Hematopoietic multipotent progenitor cell treated with erythropoietin and hydrocortisone succinate and interleukin-3 and kit ligand, for 8 days (in vitro differentiated cells): ENCODE results near the gene DOCK1.

Source experiments
- DNase-seq: peaks from one replicate; pipeline ENCODE4 v3.0.0-alpha.2; 2015

DOCK1 gene

DNA sequence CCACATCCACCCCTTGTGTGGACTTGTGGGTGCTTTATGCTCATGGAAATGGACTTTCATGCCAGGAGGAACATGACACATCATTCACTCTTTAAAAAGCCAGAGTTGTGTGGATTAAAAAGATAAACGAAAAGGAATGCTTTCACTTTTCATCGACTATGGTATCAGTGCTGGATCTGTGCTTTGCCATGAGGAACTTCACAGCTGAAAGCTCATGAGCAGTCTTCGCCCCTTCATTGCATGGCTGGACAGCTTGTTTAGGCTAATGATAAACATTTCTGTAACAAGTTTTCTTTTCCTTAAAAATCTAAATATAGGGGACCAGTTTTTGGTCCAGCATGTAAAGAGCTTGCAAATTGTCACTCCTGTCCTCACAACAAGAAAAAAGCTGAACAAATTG lies 470.2 kb downstream of the DOCK1 start:
- DNase-seq, result no peak

- DNase-seq, result no peak
Observed at GRCh38 chr10:127376071-127376470, 470.8 kb downstream of the DOCK1 start.

GRCh38 chr10:127378628-127379027 lies 473.4 kb downstream of the DOCK1 start:
- no peak for DNase-seq

- no peak for DNase-seq
Observed at GRCh38 chr10:127384532-127384931, 479.3 kb downstream of the DOCK1 start.

- DNase-seq, result no peak
Observed at GRCh38 chr10:127385066-127385465, 479.8 kb downstream of the DOCK1 start.

GRCh38 chr10:127386606-127387327 lies 481.5 kb downstream of the DOCK1 start:
- no peak for DNase-seq

GRCh38 chr10:127391875-127392274 lies 486.6 kb downstream of the DOCK1 start:
- no peak for DNase-seq

GRCh38 chr10:127392351-127393235 lies 487.4 kb downstream of the DOCK1 start:
- no peak for DNase-seq

DNA sequence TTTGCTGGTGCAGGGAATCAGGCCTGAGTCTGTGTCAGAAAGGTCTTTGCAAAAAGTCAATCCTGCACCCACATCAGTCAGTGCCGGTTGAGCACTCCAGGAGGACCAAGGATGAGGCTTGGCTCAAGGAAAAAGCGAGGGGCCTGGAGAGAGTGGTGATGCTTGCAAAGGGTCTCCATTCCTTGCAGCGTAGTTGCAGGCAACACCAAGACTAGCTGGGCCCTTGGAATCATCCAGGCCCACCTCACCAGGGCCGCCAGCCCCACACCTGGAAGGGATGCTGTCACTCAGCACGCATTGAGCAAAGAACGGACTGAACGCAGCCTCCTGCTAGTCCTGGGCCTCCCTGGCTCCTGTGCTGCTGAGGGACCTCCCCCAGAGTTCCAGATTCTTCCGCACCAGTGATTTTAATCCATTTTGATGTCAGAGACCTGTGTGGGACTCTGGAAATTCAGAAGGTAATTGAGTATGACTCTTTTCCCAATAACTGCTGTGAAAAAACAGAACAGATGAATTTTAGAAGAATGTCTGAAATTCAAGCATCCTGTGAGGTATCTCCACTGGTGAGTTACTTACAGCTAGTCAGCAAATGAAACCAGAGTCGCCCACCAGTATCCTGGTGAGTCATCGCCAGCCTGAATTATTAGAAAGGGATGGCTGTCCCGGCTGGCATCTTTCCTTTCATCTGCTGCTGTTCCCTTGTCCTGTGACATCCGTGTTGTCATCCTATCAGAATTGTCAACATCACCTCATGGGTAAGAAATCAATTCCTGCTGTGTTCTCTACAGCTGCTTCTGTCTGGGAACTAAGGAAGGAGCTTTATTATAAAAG lies 493.1 kb downstream of the DOCK1 start:
- no peak for DNase-seq

- no peak for DNase-seq
Observed at GRCh38 chr10:127398971-127399365, 493.7 kb downstream of the DOCK1 start.

DNA sequence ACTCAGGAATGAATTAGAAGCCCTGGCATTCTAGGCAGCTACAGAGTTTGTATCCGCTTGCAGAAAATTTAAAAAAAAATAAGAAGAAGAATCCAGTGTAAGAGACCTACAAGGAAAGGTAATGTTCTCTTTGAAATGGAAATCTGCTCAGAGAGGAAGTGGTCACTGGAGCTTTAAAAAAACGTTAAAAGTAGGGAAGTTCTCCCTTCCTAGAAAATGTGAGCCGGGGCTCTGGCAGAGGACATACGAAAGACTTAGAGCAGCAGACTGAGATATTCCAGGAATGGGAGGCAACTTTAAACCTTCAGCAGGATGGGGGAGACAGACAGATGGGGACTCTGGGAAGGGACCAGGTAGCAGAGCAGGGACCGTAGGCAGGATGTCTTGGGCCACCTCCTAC lies 494.4 kb downstream of the DOCK1 start:
- DNase-seq, result no peak

DNA sequence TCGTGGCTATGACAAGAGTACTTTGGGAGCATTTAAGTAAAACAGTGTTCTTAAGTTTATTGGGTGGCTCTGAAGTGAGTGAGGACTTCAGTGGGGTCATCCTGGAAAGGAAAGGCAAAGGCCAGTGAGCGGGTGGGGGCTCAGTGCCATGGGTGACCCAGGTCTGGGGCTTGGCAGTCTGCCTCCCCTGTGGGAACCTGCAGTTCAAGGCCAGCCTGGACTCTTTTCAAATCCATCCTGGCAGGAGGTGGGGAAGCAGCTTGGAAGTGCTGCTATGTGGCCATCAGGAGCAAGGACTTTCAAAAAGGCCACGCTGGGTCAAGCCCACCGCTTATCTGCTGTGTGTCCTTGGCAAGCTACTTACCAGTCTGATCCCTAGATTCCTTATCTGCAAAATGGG lies 495.0 kb downstream of the DOCK1 start:
- DNase-seq, result no peak

- DNase-seq, result no peak
Observed at GRCh38 chr10:127402596-127403409, 497.6 kb downstream of the DOCK1 start.

DNA sequence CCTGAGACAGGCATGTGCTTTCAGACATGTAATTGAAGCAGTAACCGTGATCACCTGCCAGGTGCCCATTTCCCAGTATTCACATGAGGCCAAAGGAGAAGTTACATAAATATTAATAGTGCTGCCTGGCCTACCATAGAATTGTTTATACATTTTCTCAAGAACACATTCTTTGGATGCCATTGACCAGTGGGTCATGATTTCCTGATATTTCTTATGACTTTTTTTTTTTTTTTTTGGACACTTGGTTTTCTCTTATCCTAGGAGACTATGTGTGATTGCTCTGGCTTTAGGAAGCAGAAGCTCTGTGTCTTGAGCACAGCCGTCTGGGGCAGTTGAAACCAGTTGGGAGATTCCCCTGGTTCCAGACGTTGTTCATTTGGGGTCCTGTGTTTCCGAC lies 500.0 kb downstream of the DOCK1 start:
- DNase-seq, result no peak

DNA sequence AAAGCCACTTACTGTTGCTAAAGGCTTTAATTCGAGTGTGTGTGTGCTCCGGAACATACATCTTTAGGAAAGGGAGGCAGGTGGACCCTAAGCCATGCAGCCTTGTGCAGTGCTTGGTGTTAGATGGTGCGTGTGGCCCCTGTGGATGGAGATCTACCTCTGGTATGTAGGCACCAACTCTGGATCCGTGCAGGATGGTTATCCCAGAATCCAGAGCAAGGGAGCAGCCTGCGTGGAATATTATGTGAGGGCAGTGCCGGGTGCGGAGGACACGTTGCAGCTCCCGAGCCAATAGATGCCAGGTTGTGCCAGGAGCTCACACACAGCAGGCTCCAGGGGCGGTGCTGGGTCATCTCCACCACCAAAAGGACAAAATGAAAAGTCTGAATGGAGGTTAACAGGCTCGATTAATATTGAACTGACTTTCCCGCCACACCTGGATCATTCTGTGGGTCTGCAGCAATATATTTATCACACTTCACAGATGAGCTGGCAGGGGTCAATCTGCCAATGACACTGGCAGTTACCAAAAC lies 500.9 kb downstream of the DOCK1 start:
- DNase-seq, result no peak

GRCh38 chr10:127407551-127407950 lies 502.3 kb downstream of the DOCK1 start:
- DNase-seq, result no peak

- DNase-seq, result no peak
Observed at GRCh38 chr10:127408112-127408710, 503.0 kb downstream of the DOCK1 start.

DNA sequence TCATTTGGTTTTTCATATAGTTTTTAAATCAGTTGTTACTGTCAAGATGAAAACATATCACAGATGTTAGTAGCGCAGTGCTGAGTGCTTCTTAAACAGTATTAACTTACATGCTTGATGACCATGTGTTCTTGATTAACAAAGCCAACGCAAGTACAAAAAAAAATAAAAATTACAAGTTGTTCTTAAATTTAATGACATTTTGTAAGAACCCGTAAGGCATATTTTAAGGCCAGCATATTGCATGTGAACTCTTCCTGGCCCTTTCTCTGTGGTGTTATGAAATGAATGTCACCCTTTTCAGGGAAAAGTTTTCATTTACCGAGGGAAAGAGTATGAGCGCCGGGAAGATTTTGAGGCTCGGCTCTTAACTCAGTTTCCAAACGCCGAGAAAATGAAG lies 503.5 kb downstream of the DOCK1 start:
- no peak for DNase-seq

- no peak for DNase-seq
Observed at GRCh38 chr10:127410030-127410429, 504.8 kb downstream of the DOCK1 start.

DNA sequence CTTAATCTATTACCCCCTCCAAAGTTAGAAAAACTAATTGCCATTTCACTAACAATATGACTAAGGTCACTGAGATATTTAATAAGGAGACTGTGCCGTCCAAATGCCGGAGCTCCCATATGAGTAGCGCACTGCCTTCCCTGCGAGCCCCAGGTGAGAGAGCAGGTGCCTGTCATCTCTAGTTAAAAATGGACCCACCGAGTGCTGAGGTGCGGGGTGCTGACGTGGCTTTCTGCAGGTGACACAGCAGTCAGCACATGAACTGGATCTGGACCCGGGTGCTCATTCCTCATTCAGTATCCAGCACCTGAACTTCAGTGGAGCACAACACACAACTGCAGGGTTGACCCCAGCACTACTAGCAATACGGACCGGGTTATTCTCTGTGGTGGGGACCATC lies 505.8 kb downstream of the DOCK1 start:
- no peak for DNase-seq

- DNase-seq, result no peak
Observed at GRCh38 chr10:127413326-127413725, 508.1 kb downstream of the DOCK1 start.

DNA sequence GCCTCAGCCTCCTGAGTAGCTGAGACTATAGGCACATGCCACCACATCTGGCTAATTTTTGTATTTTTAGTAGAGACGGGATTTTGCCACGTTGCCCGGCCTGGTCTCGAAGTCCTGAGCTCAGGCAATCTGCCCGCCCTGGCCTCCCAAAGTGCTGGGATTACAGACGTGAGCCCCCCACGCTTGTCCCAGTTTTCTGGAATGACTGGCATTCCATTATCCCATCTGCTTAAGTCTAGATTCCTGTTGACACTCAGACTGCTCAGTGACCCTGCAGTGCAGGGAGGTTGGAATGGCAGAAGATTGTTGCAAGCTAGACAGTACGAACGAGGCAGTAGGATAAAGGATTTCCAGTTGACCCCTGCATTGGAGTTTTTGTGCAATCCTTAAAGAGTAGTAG lies 508.8 kb downstream of the DOCK1 start:
- no peak for DNase-seq
